Astrocyte (in vitro differentiated cells and primary cell): ENCODE measurements around the gene CD101.

Experiments used
- CTCF ChIP-seq: IDR thresholded peaks from 2 replicates; pipeline ENCODE4 v1.5.1; 2011; ENCODE audit warnings: low read depth, mild to moderate bottlenecking, inconsistent platforms, low read length, moderate library complexity; ENCODE audit not compliant: insufficient read depth
- EZH2 ChIP-seq: IDR thresholded peaks from 2 replicates; pipeline ENCODE4 v1.6.1; 2012; ENCODE audit warnings: mild to moderate bottlenecking, low read length, inconsistent platforms; ENCODE audit not compliant: insufficient read depth

DNA sequence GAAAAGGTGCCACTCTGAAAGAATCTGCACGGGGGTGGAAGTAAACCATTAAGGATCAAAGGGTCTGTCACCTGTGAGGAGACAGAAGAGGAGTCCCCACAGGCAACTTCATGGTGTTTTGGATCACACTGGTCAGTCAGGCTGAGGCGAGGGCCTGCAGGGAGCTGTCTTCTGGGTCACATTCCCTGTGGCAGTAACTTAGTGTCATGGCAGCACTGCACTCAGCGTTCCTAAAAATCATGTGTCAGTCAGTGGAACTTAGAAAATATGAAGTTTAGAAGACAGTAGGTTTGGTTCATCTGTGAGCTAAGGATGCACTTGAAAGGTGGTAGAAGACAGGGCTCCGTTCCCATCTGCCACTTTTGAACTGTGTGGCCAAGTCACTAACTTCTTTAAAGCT is 43.5 kb upstream of the CD101 start:
- TF ChIP-seq CTCF = no peak
- no peak for TF ChIP-seq EZH2
